Naive B cell (primary cell): ENCODE results near the gene RHOBTB3. TPM values are rescaled to one million over a fixed set of nuclear protein-coding genes. Genes with fewer than 3 reads are reported as not detected.
"Not testable (repeated sequence)": the region's sequence is repeated elsewhere in the genome, so short reads cannot be mapped to it uniquely, and the experiment has no call there.

Experiments used
- ATAC-seq, 2 donors: fragments of 150-1000 bp; cut with Tn5 transposase; 2 replicates each; pipeline ENCODE4 v1.10.0; 2021; ENCODE audit warnings: low read depth in 2 of 2, mild to moderate bottlenecking in 2 of 2, moderate library complexity in 2 of 2
- DNase-seq: peaks from one replicate; pipeline ENCODE4 v3.0.0; 2022
- H3K27ac Mint-ChIP-seq, 6 donors: one replicate each; pipeline ENCODE4 v1.8.0; 2020 to 2022; ENCODE audit warnings: mild to moderate bottlenecking in 6 of 6, mixed read lengths in 6 of 6, moderate library complexity in 5 of 6, inconsistent platforms in 2 of 6
- H3K27me3 Mint-ChIP-seq, 3 donors: one replicate each; pipeline ENCODE4 v1.8.0; 2021 to 2022; ENCODE audit warnings: mixed read lengths in 3 of 3, mild to moderate bottlenecking in 1 of 3
- H3K36me3 Mint-ChIP-seq, 2 donors: one replicate each; pipeline ENCODE4 v1.8.0; 2020 to 2022; ENCODE audit warnings: mixed read lengths in 2 of 2, inconsistent platforms in 1 of 2, mild to moderate bottlenecking in 1 of 2
- H3K4me1 Mint-ChIP-seq, 3 donors: one replicate each; pipeline ENCODE4 v1.8.0; 2020 to 2022; ENCODE audit warnings: mixed read lengths in 3 of 3, inconsistent platforms in 1 of 3, mild to moderate bottlenecking in 1 of 3, moderate library complexity in 1 of 3
- H3K4me3 Mint-ChIP-seq, 8 donors: one replicate each; pipeline ENCODE4 v1.8.0; 2020 to 2022; ENCODE audit warnings: mild to moderate bottlenecking in 8 of 8, mixed read lengths in 8 of 8, moderate library complexity in 8 of 8, inconsistent platforms in 2 of 8
- H3K9me3 Mint-ChIP-seq, 7 donors: one replicate each; pipeline ENCODE4 v1.8.0; 2020 to 2022; ENCODE audit warnings: mixed read lengths in 7 of 7, mild to moderate bottlenecking in 5 of 7, inconsistent platforms in 2 of 7, moderate library complexity in 1 of 7
- polyA plus RNA-seq, 6 donors: library from polyadenylated mRNA; unstranded; fragments of 300-500 nt; fragmentation: Illumina TruSeq; gene quantifications; one replicate each; pipeline ENCODE4 v1.2.3, GENCODE V29; 2021; ENCODE audit warnings: low read depth in 6 of 6

The RHOBTB3 gene
- polyA plus RNA-seq, 6 donors from 2014 or later, result 1.5 to 2.1 (median 1.7) TPM; not detected in 3

DNA sequence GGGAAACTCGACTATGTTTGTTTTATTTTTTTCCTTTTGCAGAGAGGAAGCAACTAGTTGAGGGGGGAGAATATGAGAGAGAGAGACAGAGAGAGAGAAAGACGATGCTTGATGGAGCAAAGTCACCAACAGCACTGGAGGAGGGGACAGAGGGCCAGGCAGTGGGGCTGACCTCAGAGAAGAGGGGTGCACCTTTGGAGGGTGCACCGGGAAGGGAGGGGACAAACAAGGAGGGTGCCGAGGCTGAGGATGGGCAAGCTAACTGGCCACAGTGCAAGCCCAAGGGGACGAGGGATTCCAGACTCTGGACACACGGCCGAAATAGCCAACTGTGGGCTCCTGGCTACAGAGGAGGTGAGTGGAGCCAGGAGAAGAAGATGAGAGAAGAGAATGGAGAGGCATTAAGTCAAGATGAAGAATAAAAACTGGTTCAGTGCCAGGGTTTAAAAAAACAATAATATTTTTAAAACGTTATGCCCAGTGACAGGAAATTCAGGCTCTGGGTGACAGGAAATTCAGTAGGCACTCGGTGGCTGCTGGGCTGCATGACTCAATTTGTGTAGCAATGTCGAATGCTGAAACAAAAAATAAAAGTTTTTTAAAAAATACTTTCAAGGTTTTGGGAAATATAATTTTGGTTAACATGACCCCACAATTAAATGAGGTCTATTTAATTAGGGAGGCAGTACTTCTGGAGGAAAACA, 104.7 kb downstream of the RHOBTB3 start:
- peaks cover 35 to 67% (median 65%) of the 10 kb centered on the region in 3 donors for H3K4me1 Mint-ChIP-seq
- no peaks in the 10 kb centered on the region for H3K36me3 Mint-ChIP-seq
- H3K4me3 Mint-ChIP-seq, result peak overlapping the region; percentile 68 to 98 (median 90)
- peak overlapping the region; percentile 10 to 94 (median 74) for H3K27ac Mint-ChIP-seq
- H3K27me3 Mint-ChIP-seq, result no peaks in the 10 kb centered on the region
- ATAC-seq, result no peak
- no peaks in the 10 kb centered on the region for H3K9me3 Mint-ChIP-seq
- no peak for DNase-seq

DNA sequence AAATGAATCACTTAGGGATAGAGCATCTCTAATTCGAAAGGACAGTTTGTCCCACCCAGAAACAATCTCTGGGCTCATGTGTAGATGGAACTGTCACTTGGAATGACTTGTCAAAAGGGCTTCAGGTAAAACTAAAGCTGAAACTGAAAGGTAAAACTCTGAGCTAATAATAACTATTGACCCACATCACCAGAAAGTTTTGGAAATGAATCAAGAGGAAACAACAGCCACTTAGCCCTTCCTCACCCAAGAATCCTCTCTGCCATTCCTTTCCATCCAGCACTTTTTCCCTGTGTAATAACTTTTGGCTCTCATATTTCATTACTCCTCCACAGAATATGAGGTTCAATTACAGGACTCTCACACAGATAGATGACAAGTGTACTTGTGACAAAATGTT, 105.4 kb downstream of the RHOBTB3 start:
- Mint-ChIP-seq H3K27me3 (no peaks in the 10 kb centered on the region), H3K9me3 (no peaks in the 10 kb centered on the region)

DNA sequence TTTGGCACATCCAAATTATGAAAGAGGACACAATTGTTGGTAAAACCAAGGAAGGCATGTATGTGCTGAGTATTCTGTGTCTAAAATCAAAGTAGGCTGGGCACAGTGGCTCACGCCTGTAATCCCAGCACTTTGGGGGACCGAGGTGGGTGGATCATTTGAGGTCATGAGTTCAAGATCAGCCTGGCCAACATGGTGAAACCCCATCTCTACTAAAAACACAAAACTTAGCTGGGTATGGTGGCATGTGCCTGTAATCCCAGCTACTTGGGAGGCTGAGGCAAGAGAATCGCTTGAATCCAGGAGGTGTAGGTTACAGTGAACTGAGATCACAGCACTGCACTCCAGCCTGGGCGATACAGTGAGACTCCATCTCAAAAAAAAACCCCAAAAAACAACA, 105.8 kb downstream of the RHOBTB3 start:
- H3K9me3 Mint-ChIP-seq, ATAC-seq, H3K27me3 Mint-ChIP-seq, DNase-seq, H3K36me3 Mint-ChIP-seq: not testable (repeated sequence)
- Mint-ChIP-seq H3K4me3 (peak overlapping the region in 2 of 8 donors; percentile 39 to 90), H3K4me1 (peaks cover 40 to 72% (median 68%) of the 10 kb centered on the region in 3 donors), H3K27ac (peak overlapping the region in 5 of 6 donors; percentile 39 to 79 (median 68))

More for the DNA sequence above, 105.4 kb downstream of the RHOBTB3 start:
- peaks cover 40 to 72% (median 72%) of the 10 kb centered on the region in 3 donors for H3K4me1 Mint-ChIP-seq
- DNase-seq (no peak), ATAC-seq (no peak)
- H3K27ac Mint-ChIP-seq, result peak overlapping the region in 5 of 6 donors; percentile 39 to 79 (median 68)
- no peaks in the 10 kb centered on the region for H3K36me3 Mint-ChIP-seq
- peak overlapping the region in 3 of 8 donors; percentile 39 to 98 (median 90) for H3K4me3 Mint-ChIP-seq

DNA sequence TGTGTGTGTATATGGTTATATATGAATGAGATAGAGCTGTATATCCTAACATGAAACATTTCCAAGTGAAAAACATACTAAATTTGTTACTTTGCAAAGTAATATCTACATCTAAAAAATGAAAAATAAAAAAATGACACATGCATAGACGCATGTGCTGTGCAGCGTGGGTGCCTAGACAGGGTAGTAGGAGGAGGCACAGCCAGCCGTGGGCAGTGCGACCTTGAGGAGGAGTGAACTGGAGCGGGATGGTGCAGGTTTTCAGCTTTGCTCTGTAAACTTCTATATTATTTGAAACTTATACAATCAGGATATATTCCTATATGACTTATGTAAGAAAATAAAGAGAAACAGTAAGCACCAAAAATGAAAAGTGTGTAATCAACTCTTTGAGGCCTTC, 106.4 kb downstream of the RHOBTB3 start:
- no peaks in the 10 kb centered on the region for H3K27me3 Mint-ChIP-seq
- DNase-seq, result no peak

DNA sequence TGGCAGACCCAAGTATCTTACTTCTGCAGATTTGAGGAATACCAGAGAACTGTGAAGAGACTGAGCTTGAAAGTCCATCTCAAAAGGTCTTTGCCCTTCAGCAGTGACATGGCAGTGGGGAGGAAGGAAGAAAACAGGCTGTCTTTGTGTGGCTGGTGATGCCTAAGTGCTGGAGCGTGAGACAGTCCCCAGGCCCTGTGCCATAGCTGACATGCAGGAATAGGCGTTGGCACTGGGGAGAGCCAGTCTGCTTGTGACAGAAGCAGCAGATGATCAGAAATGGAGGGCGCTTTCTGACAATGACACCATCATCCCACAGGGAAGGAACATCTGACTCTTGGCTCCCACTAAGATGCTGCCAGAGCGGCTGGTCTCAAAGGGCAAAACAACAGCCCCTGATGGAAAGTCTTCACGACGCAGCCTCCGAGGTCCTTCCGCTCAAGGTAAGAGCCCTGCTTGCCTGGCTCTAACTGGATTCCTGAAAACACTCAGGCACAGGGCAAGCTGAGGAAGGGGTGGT, 106.9 kb downstream of the RHOBTB3 start:
- H3K4me1 Mint-ChIP-seq, result peaks cover 41 to 73% (median 66%) of the 10 kb centered on the region in 3 donors
- H3K9me3 Mint-ChIP-seq, result no peaks in the 10 kb centered on the region
- no peaks in the 10 kb centered on the region for H3K36me3 Mint-ChIP-seq
- ATAC-seq, result no peak
- H3K27ac Mint-ChIP-seq, result peak overlapping the region in 5 of 6 donors; percentile 19 to 70 (median 64)
- H3K4me3 Mint-ChIP-seq, result no peak overlapping the region
- no peak for DNase-seq
- no peaks in the 10 kb centered on the region for H3K27me3 Mint-ChIP-seq

More for the DNA sequence above, 106.4 kb downstream of the RHOBTB3 start:
- no peak for ATAC-seq
- Mint-ChIP-seq H3K27ac (peak overlapping the region in 5 of 6 donors; percentile 68 to 84 (median 79)), H3K36me3 (no peaks in the 10 kb centered on the region), H3K4me1 (peaks cover 41 to 72% (median 66%) of the 10 kb centered on the region in 3 donors), H3K9me3 (no peaks in the 10 kb centered on the region), H3K4me3 (peak overlapping the region in 2 of 8 donors; percentile 6 to 90)

DNA sequence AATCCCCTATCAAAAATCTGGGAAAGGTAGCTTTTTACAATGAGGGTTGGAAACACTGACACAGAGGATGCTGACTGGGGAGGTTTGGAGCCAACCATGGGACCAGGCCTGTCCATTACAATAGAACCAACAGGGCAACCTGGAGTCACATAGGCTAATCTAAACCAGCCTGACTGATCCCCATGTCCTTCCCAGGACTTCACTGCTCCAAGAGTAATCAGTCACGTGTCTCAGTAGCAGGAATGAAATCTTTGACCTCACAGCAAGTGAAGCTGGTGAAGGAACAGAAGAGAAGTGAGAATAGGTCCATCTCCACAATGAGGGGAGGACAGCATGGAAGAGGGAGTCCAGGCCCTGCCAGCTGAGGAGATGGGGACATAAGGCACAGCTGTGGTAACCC, 107.4 kb downstream of the RHOBTB3 start:
- peaks cover 44 to 73% (median 69%) of the 10 kb centered on the region in 3 donors for H3K4me1 Mint-ChIP-seq
- H3K4me3 Mint-ChIP-seq, result no peak overlapping the region

DNA sequence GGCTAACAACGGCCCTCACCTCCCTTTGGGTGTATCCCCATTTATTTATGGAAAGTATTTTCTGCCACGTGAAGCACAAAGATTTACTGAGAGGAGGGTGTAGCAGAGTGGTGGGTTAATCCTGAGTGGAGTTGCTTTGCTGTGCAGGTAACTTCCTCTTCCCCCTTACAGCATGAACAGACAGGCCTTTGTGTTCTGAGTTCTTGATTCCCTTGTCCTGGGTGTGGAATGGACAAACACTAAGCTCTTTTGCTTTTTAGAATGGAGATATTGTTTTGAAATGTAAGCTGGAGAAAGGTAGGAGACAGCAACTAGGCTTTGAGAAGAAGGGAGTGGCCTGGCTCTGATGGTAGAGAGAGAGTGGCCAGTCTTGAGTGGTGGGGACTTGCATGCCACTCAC, 108.5 kb downstream of the RHOBTB3 start:
- no peak for ATAC-seq
- no peak for DNase-seq
- Mint-ChIP-seq H3K9me3 (no peaks in the 10 kb centered on the region), H3K4me3 (peak overlapping the region in 1 of 8 donors; percentile 2), H3K27me3 (no peaks in the 10 kb centered on the region), H3K36me3 (no peaks in the 10 kb centered on the region), H3K4me1 (peaks cover 36 to 63% (median 59%) of the 10 kb centered on the region in 3 donors), H3K27ac (peak overlapping the region in 3 of 6 donors; percentile 9 to 53 (median 33))

More for the DNA sequence above, 107.4 kb downstream of the RHOBTB3 start:
- Mint-ChIP-seq H3K9me3 (no peaks in the 10 kb centered on the region), H3K27ac (peak overlapping the region in 1 of 6 donors; percentile 64), H3K27me3 (no peaks in the 10 kb centered on the region), H3K36me3 (no peaks in the 10 kb centered on the region)
- no peak for ATAC-seq
- no peak for DNase-seq

DNA sequence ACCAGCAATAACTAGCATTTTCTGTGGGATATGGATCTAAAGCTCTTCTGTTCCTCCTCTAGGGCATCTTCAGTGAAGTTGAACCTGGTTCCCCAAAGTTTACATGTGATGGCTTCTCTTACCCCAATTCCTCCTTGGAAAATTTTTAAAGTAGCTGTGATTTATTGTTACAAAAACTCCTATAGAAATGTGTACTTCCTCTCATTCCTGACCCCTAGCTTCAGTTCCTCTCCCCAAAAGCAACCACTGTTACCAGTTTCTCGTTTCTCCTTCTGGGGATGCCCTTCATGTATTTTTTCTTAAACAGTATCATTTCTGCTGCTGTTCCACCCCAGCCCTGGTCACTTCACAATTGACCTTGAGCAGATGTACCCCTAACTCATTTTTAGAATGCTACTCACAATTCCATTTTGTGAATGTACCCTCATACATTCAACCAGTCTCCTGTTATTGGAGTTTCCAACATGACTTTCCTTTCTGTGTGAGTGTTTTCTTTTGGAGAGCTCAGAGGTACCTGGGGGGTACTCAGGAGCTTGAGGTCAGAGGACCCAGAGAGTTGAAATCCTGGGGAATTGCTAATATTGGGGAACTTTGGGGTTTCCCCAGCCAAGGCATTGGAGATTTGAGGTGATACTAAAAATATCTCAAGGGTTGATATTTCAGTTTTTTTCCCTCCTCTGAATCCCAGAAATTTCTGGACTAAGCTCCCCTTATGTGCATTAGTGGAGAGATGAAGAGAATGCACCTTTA, 110.0 kb downstream of the RHOBTB3 start:
- H3K4me1 Mint-ChIP-seq, result peaks cover 28 to 52% (median 50%) of the 10 kb centered on the region in 3 donors
- ATAC-seq (peak in 1 of 2 donors; percentile 19), DNase-seq (no peak)
- H3K27ac Mint-ChIP-seq, result peak overlapping the region in 4 of 6 donors; percentile 12 to 61 (median 22)
- H3K9me3 Mint-ChIP-seq, result no peaks in the 10 kb centered on the region
- H3K4me3 Mint-ChIP-seq, result peak overlapping the region in 1 of 8 donors; percentile 37
- H3K27me3 Mint-ChIP-seq, result no peaks in the 10 kb centered on the region
- H3K36me3 Mint-ChIP-seq, result no peaks in the 10 kb centered on the region

DNA sequence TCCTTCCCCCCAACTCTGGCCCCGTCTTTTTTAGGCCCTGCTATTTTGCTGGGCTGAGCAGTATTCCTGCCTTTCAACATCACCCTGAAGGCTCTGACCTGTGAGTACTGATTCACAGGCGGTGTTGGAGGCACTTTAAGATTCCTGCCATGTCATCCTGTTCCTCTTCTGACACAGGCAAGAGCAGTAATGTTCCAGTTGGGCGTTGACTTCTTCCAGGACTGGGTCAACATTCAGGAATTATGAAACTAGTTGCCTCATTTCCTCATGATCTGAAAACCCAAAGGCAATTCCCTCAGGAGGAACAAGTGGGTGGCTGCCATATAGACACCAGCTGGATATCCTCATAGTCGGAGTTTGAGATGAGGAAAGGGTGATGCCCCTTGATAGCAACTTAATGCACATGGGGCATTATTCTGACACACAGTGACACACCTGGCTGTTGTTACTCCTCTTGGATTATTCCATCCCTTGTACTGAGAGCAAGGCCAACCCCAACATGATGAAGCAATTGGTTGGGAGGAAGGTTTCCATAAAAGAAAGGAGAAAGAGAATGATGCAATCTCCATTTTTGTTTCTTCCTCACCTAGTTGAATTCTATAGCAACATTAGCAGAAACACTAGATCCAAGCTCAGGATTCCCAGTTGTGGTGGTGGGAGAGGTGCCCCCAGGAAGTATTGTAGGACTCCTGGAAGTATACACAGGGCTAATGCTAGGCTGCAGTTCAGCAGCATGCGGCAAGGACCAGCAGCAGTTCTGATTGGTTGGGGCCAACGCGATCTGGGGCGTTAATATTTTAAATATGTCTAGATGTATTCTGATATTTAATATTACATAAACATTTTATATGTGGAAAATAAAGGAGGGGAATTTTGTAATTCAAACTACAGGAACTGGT, 111.0 kb downstream of the RHOBTB3 start:
- peak overlapping the region in 1 of 6 donors; percentile 58 for H3K27ac Mint-ChIP-seq
- H3K36me3 Mint-ChIP-seq, result no peaks in the 10 kb centered on the region
- no peaks in the 10 kb centered on the region for H3K27me3 Mint-ChIP-seq
- ATAC-seq, result no peak
- no peak for DNase-seq
- H3K4me1 Mint-ChIP-seq, result peaks cover 24 to 44% (median 42%) of the 10 kb centered on the region in 3 donors
- no peaks in the 10 kb centered on the region for H3K9me3 Mint-ChIP-seq
- peak overlapping the region in 1 of 8 donors; percentile 64 for H3K4me3 Mint-ChIP-seq

DNA sequence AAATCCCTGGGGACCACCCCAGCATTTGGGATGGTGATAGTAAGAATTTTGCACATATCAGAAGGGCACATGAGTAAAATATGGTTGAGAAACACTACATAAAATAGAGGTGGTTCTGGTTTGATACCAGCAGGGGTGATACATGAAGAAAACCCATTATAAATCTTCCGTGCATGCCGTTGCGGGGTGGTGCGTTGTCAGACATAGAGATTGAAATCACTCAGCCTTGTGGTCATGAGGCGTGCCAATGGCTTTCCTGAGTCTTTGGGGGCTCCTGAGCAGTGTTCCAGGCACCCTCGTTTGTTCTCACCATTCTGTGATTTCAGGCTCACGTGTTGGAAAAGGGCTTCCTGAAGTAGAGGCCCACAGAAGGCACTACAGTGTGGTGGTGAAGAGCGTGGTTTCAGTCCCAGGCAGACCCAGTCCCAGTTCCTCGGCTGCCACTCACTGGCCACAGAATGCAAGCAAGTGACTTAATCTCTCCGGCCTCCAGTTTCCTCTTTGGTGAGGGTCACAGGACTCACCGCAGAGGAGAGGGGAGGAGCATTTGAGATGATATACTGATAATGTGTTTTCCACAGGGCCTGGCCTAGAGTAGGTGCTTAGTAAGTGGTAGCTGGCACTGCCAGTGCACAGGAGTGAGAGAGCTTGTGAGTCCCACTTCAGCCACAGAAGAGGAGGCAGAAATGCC, 111.9 kb downstream of the RHOBTB3 start:
- no peaks in the 10 kb centered on the region for H3K9me3 Mint-ChIP-seq

DNA sequence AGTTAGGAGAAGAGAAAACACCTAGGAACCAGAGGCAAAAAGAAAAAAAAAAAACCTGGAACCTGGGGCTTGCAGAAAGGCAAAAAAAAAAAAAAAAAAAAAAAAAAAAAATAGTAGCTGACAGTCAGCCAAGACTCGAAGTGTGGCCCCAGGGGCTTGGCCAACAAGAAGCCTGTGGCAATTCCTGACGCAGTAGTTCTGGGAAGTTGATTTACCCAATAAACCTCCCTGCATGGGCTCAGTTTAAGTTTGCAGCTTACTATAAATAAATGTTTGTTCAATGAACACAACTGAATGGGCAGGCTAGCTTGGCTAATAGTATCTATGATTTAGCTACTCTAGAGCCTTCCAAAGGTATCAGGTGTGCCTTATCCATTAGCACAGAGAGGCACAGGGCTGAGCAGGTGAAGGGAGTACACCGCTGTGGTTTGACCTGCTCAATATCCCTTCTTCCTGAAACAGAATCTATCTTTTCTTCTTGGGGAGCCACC, 112.6 kb downstream of the RHOBTB3 start:
- peaks cover 24 to 35% (median 35%) of the 10 kb centered on the region in 3 donors for H3K4me1 Mint-ChIP-seq
- H3K27me3 Mint-ChIP-seq, result no peaks in the 10 kb centered on the region
- no peak overlapping the region for H3K4me3 Mint-ChIP-seq
- no peaks in the 10 kb centered on the region for H3K36me3 Mint-ChIP-seq
- peak overlapping the region in 5 of 6 donors; percentile 51 to 93 (median 75) for H3K27ac Mint-ChIP-seq
- ATAC-seq (no peak), DNase-seq (no peak)
- H3K9me3 Mint-ChIP-seq, result no peaks in the 10 kb centered on the region

More for the DNA sequence above, 111.9 kb downstream of the RHOBTB3 start:
- peak; percentile 84 to 87 for ATAC-seq
- peak overlapping the region; percentile 51 to 93 (median 70) for H3K27ac Mint-ChIP-seq
- H3K27me3 Mint-ChIP-seq, result no peaks in the 10 kb centered on the region
- peaks cover 24 to 38% (median 36%) of the 10 kb centered on the region in 3 donors for H3K4me1 Mint-ChIP-seq
- no peaks in the 10 kb centered on the region for H3K36me3 Mint-ChIP-seq
- DNase-seq, result peak; percentile 53
- H3K4me3 Mint-ChIP-seq, result peak overlapping the region in 4 of 8 donors; percentile 42 to 64 (median 54)

DNA sequence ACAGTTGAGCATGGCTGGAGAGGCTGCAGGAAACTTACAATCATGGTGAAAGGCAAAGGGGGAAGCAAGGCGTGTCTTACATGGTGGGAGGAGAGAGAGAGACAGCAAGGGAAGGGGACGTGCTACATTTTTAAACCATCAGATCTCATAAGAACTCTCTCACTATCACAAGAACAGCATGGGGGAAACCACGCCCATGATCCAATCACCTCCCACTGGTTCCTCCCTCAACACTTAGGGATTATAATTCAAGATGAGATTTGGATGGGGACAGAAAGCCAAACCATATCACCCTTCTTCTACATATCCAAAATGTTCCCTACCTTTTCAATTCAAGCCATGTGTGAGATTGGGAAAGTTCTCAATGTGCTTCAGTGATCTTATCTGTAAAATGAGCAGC, 114.3 kb downstream of the RHOBTB3 start:
- ATAC-seq (no peak), DNase-seq (no peak)
- Mint-ChIP-seq H3K4me3 (no peak overlapping the region), H3K27ac (peak overlapping the region in 2 of 6 donors; percentile 46 to 57), H3K27me3 (no peaks in the 10 kb centered on the region), H3K36me3 (no peaks in the 10 kb centered on the region), H3K9me3 (no peaks in the 10 kb centered on the region), H3K4me1 (peaks cover 20 to 25% (median 22%) of the 10 kb centered on the region in 3 donors)
